ENCODE data around the gene ANKRD42.

ANKRD42 gene

DNA sequence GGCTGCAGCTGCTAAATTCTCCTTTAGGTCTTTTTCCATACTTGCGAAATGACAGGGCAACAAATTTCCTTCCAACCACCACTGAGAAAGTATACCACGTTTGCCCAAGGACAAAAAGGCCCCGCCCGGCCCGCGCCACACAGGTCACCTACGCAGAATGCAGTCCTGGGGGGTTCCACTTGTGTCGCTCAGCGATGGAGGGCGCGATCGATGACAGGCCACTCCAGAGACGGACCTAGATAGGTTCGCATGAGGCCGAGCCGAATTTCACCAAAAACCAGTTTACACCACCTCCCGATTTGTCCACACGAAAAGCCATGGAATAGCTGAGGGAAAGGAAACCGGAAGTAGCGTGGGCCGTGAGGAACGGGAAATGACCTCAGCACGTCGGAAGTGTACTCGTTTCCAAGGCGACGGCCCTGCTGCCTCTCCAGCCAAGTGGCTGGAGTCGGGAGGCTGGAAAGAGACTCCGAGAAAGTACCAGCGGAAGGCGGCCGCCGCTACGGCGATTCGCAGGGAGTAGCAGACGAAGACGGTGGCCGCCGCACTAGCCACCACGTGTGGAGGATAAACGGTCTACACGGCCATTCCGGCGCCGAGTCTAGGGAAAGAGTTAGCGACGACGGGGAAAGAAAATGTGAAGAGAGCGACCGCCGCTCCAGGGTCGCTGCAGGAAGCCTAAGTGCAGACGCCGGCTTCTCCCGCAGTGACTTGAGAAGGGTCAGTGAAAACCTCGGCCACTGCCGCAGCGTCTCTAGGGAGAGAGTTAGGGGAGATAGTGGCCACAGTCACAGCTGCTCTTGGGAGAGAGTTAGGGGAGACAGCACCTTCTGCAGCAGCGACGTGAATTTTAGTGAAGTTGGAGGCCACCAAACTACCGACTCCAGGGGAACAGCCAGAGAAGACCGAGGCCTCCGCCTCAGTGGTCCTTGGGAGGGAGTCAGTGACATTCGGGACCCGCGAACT lies at the start of gene ANKRD42:
ANKRD42 (plus strand) TSS at position 398 of the 966 bp plus-strand sequence. CDS start 959 bp downstream, outside the sequence.
- DNase-seq (ENCODE audit: low read depth): peak; percentile 64

DNA sequence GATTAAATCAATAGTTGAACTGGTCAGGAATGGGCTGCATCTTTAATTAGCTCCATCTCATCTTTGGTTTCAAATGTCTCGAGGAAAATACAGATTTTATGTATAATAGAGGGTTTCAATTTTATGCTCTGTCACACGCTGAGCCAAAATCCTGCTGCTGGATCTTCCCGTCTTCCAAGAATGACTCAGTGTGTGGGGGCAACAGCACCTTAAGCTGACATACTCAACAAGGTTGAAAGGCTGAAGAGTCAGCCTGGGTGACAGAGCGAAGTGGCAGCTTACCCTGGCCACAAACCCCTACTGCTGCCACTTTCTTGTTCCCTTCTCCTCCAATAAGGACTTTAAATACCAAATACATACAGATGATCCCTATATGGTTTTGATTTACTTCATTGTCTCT lies 45.6 kb upstream of the ANKRD42 start:
- no peak for DNase-seq (ENCODE audit: low read depth)

DNA sequence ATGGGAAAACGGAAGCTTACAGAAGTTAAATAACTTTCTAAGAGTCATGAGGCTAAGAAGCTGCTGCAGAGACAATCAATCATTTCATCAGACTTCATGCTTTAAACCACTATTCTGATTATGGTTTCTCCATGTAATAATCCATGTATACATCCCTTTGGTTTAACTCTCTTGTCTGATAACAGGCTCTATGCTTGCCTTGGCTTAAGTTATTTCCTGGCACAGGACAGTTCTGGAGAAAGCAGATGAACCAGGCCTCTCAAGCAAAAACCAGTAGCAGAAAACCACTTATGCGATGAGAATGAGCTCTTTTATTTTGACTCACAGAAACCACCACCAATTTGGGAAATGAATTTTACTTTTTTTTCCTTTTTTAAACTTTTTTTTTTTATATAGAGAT lies 43.1 kb upstream of the ANKRD42 start:
- DNase-seq (ENCODE audit: low read depth): no peak

DNA sequence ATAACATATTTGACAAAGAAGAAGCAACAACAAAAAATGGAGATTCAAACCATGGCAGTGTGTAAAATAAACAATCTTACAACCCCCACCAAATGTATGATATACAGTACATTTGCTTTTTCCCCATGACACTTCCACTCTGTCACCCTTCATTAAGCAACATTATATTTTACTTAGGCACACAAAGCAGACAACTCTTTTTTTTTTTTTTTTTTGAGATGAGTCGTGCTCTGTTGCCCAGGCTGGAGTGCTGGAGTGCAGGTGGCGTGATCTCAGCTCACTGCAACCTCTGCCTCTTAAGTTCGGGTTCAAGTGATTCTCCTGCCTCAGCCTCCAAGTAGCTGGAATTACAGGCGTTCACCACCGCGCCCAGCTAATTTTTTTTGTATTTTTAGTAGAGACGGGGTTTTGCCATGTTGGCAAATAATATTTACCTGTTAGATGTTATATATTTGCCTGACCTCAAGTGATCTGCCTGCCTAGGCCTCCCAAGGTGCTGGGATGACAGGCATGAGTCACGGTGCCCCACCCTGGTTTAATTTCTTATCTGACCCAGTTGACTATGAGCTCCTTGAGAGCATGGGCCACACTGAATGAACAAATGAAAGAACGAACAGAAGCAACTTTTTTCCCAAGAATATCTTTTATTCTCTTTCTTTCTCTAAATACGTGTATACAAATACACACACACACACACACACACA lies 42.1 kb upstream of the ANKRD42 start:
- DNase-seq (ENCODE audit: low read depth): no peak

GRCh38 chr11:83152264-83152663 lies 41.2 kb upstream of the ANKRD42 start:
- no peak for DNase-seq (ENCODE audit: low read depth)

- no peak for DNase-seq (ENCODE audit: low read depth)
Measured at GRCh38 chr11:83153764-83154163, 39.7 kb upstream of the ANKRD42 start.

- no peak for DNase-seq (ENCODE audit: low read depth)
Measured at GRCh38 chr11:83156144-83156995, 37.1 kb upstream of the ANKRD42 start.

DNA sequence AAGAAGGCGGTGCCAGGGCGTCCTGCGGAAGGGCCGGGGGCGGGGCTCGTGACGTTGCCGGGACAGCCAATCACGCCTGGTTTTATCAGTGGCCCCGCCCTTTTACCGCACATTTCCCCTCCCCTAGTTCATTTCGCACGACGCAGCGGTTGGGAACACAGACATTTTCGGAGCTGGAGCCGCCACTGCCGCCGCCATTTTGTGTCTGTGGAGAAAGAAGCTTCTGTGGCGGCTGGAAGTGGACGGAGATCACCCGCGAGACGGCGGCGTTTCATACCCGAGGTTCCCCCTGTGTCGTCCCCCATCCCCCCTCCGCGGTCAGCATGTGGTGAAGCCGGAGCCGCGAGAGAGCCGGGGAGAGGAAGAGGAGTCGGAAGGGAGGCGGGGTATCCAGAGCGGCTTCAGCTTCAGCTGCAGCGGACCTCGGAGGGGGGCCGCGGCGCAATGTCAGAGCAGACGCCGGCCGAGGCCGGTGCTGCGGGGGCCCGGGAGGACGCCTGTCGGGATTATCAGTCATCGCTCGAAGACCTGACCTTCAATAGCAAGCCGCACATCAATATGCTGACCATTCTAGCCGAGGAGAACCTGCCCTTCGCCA lies 36.4 kb upstream of the ANKRD42 start, which contains the start of gene PCF11:
PCF11 (plus strand) TSS at position 136 of the 598 bp plus-strand sequence; CDS start at position 445, 309 bp downstream.
- DNase-seq (ENCODE audit: low read depth): peak; percentile 94

- peak; percentile 22 for DNase-seq (ENCODE audit: low read depth)
Measured at GRCh38 chr11:83157594-83158356, 35.7 kb upstream of the ANKRD42 start.

DNA sequence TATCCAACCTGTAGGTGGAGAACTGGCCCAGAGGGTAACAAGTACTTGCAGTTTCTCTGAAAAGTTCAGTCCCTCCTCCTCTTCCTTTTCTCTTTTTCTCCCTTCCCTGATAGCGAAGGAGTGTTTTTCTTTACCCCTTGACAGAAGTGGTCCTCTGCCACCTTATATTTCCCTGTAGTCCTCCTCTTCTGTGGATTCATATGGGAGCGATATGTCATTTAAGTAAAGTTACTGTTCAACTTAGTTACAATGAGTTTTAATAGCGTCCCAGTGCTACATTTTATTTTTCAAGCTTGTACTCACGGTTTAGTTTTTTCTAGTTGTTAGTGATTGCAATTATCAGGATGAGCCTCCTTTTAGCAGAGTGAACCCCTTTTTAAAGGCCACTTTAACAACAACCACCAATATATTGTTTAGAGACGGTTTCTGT lies 35.1 kb upstream of the ANKRD42 start:
- no peak for DNase-seq (ENCODE audit: low read depth)

DNA sequence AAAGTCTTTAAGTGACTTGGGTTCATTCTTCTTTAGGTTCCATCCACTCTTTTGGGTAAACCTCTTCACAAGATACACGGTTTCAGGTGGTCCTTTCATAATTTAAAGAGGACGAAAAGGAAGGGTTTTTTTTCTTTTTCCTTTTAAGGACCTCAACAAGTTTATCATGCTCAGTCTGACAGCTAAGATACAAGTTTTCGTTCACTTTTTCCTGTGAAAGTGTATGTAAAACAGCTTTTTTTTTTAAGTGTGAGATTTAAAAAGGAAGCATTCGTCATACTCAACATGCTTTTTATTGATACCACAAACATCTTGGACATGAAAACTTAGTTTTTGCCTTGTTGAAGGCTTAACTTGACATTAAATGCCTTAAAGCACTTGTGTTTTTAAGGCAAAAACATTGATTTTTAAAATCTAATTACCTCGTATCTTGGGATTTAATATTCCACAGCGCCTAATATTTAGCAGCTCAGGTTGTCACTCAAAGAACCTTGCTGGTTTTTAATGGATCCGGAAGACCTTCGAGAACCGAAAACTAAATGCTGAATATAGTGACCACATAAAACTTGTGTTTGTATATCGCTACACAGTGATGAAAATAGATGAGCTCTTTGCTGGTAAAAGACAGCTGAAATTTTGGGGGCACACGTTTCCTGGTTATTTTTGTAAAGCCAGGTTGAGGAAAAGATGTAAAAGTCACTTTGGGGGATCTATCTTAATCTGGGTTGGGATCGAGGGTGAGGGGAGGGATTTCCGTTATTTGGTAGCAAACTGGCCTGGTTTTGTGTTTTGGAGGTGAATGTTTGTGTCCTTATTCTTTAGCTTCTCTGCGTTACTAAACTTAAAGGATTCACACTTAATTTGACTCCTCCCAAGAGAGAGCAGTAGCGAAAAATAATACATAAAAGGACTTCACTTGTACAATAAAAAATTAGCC lies 34.3 kb upstream of the ANKRD42 start:
- DNase-seq (ENCODE audit: low read depth): no peak

- no peak for DNase-seq (ENCODE audit: low read depth)
Measured at GRCh38 chr11:83159902-83160865, 33.3 kb upstream of the ANKRD42 start.

- DNase-seq (ENCODE audit: low read depth): no peak
Measured at GRCh38 chr11:83161610-83162199, 31.8 kb upstream of the ANKRD42 start.

- no peak for DNase-seq (ENCODE audit: low read depth)
Measured at GRCh38 chr11:83162377-83162776, 31.1 kb upstream of the ANKRD42 start.

- no peak for DNase-seq (ENCODE audit: low read depth)
Measured at GRCh38 chr11:83166193-83166866, 27.2 kb upstream of the ANKRD42 start.

DNA sequence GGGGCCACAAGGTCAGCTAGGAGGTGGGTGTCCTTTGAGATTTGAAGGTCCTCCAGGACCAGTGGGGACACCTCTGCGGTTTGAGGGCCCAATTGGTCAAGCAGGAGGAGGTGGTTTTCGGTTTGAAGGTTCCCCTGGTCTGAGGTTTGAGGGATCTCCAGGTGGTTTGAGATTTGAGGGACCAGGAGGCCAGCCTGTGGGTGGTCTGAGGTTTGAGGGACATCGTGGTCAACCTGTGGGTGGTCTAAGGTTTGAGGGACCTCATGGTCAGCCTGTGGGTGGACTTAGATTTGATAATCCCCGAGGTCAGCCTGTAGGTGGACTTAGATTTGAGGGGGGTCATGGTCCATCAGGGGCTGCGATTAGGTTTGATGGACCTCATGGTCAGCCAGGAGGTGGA lies 24.8 kb upstream of the ANKRD42 start:
- DNase-seq (ENCODE audit: low read depth): no peak

DNA sequence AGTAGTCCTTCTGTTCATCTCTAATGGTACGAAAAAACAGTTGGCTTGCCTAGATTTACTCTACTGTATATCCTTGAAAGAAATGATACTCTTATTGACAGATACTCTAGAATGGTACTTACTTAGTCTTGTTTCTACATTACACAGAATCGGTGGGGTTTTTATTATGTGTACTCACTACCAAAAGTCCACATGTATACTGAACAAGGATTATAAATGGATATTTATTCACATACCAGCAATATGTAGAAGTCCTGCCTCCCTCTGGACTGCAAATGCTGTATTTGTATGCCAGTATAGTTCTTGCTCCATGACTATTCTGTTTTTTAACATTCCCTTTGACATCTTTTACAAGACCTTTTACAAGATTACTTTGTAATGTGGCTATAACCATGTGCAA lies 22.6 kb upstream of the ANKRD42 start:
- DNase-seq (ENCODE audit: low read depth): no peak
